Keratinocyte (primary cell): Measurements from ENCODE around the gene STXBP3. TPM values are rescaled to one million over a fixed set of nuclear protein-coding genes. Genes with fewer than 3 reads are reported as not detected.
A peak's percentile ranks its signal among the peaks of the same experiment; 100 is the strongest.

ENCODE experiments used
- DNase-seq: peaks from one replicate; pipeline ENCODE4 v3.0.0-alpha.2; 2011; ENCODE audit warnings: low read depth, missing footprints, low spot score
- FAIRE-seq: peaks from 2 replicates; lab custom pipeline; 2011; peaks lifted over from hg19 to GRCh38; lab: Jason Lieb, UNC
- H2AFZ ChIP-seq: 2 replicates; pipeline ENCODE4 v1.6.0; 2012; ENCODE audit warnings: low read length, control low read depth, inconsistent platforms; ENCODE audit not compliant: control insufficient read depth
- H3K27ac ChIP-seq: 2 replicates; pipeline ENCODE4 v1.5.1; 2011; ENCODE audit warnings: low read length; ENCODE audit not compliant: control insufficient read depth, insufficient read depth
- H3K27me3 ChIP-seq: 3 replicates; pipeline ENCODE4 v1.6.0; 2011; ENCODE audit warnings: low read length; ENCODE audit not compliant: control insufficient read depth, insufficient read depth; ENCODE audit errors: extremely low read depth
- H3K36me3 ChIP-seq, 2 experiments: 2 replicates in 1 of 2; 3 replicates in 1 of 2; pipeline ENCODE4 v1.5.1; 2011; ENCODE audit warnings: low read length in 2 of 2, mild to moderate bottlenecking in 1 of 2; ENCODE audit not compliant: control insufficient read depth in 2 of 2, insufficient read depth in 2 of 2; ENCODE audit errors: extremely low read depth in 1 of 2
- H3K4me1 ChIP-seq: 3 replicates; pipeline ENCODE4 v1.5.1; 2011; ENCODE audit warnings: low read length; ENCODE audit not compliant: control insufficient read depth, insufficient read depth; ENCODE audit errors: extremely low read depth
- H3K4me2 ChIP-seq: 3 replicates; pipeline ENCODE4 v1.6.0; 2011; ENCODE audit warnings: low read depth, low read length; ENCODE audit not compliant: control insufficient read depth, insufficient read depth; ENCODE audit errors: extremely low read depth
- H3K4me3 ChIP-seq, 3 experiments: fragments of 200-600 bp in 1 of 3; sonication (generic) in 1 of 3; 2 replicates in 2 of 3; 3 replicates in 1 of 3; pipeline ENCODE4 v1.5.1; 2011 to 2016; ENCODE audit warnings: low read length in 3 of 3, mild to moderate bottlenecking in 3 of 3, control low read depth in 2 of 3, inconsistent platforms in 1 of 3, low read depth in 1 of 3, mixed read lengths in 1 of 3, mixed run types in 1 of 3, moderate library complexity in 1 of 3; ENCODE audit not compliant: control insufficient read depth in 2 of 3, insufficient read depth in 2 of 3; ENCODE audit errors: extremely low read depth in 1 of 3
- H3K79me2 ChIP-seq: 2 replicates; pipeline ENCODE4 v1.6.0; 2012; ENCODE audit warnings: low read length; ENCODE audit not compliant: control insufficient read depth, insufficient read depth
- H3K9ac ChIP-seq: 3 replicates; pipeline ENCODE4 v1.6.0; 2011; ENCODE audit warnings: low read length; ENCODE audit not compliant: control insufficient read depth, insufficient read depth; ENCODE audit errors: extremely low read depth
- H3K9me1 ChIP-seq: 3 replicates; pipeline ENCODE4 v1.6.0; 2011; ENCODE audit warnings: low read length; ENCODE audit not compliant: control insufficient read depth, insufficient read depth; ENCODE audit errors: extremely low read depth
- H3K9me3 ChIP-seq: 2 replicates; pipeline ENCODE4 v1.5.1; 2012; ENCODE audit warnings: low read depth, low read length; ENCODE audit not compliant: control insufficient read depth
- H4K20me1 ChIP-seq: 3 replicates; pipeline ENCODE4 v1.6.0; 2011; ENCODE audit warnings: low read length; ENCODE audit not compliant: control insufficient read depth, insufficient read depth; ENCODE audit errors: extremely low read depth
- EZH2 ChIP-seq: IDR thresholded peaks from one replicate; pipeline ENCODE4 v1.6.1; 2012; ENCODE audit warnings: inconsistent platforms, mild to moderate bottlenecking, low read length, moderate library complexity
- dilution Hi-C: fragments of 300-500 bp; cut with MboI; formaldehyde crosslinking; loops from one replicate; pipeline ENCODE4 v1.7.0; 2020; ENCODE audit warnings: low sequenced_read_pairs; ENCODE audit not compliant: extremely low pct_ligation_motif_present
- polyA plus RNA-seq, 5 experiments: library from polyadenylated mRNA; depleted of rRNA in 3 of 5; stranded (reverse) in 3 of 5; stranded (forward) in 1 of 5; unstranded in 1 of 5; fragments of >200 nt; gene quantifications; 1 replicate in 1 of 5; 2 replicates in 3 of 5; 3 replicates in 1 of 5; pipeline versions ENCODE4 v1.2.1 to v1.2.3, GENCODE V29; 2011 to 2012; ENCODE audit warnings: missing spikeins in 2 of 5, low read depth in 1 of 5, low replicate concordance in 1 of 5
- TF ChIP-seq, protein P1 (sequence below), 3 experiments: IDR thresholded peaks in 1 of 3; conservative IDR thresholded peaks in 1 of 3; optimal IDR thresholded peaks in 1 of 3; 2 replicates in 2 of 3; 3 replicates in 1 of 3; pipeline versions ENCODE3 to v1.5.1; 2011; ENCODE audit warnings: low read length in 3 of 3, mild to moderate bottlenecking in 3 of 3, moderate library complexity in 2 of 3, control low read depth in 1 of 3, inconsistent platforms in 1 of 3; ENCODE audit not compliant: insufficient read depth in 2 of 3; ENCODE audit errors: extremely low read depth in 1 of 3

STXBP3 gene
- polyA plus RNA-seq, 1 donor (not counting 4 experiments of a cell fraction or from before 2014, with no cell fraction given): 36.3 TPM

DNA sequence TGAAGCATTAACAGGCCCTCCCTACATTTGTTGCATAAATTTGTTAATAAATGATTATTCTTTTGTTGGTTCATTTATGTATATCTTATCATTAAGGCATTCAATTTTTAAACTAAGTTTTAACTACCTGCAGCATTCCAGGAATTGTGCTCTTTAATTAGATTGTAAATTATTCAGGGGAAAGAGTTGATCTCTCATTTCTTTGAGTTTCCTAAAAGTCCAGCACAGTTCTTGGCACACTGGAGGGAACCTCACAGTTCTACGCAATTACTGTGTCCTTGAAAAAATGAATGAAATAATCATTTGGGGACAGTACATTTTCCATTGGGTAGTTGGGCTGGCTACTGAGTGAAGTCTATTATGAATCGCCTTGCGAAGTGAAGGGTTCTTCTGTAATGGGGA is 493 bp upstream of the STXBP3 start:
- Histone ChIP-seq H3K27me3 (no peaks in the 10 kb centered on the region), H3K4me1 (peaks cover 19% of the 10 kb centered on the region), H3K27ac (peak overlapping the region; percentile 97), H3K9ac (no peak overlapping the region), H3K9me3 (no peaks in the 10 kb centered on the region), H3K36me3 (peaks cover 0 to 2% of the 10 kb centered on the region in 2 experiments), H4K20me1 (no peaks in the 10 kb centered on the region), H3K79me2 (peaks cover 32% of the 10 kb centered on the region), H3K4me2 (peak overlapping the region; percentile 53), H3K9me1 (peaks cover 2% of the 10 kb centered on the region), H3K4me3 (no peak overlapping the region), H2AFZ (peak overlapping the region; percentile 92)
- FAIRE-seq (no peak), DNase-seq (no peak)
- dilution Hi-C loops: no loop called here
- TF ChIP-seq, protein P1, sequence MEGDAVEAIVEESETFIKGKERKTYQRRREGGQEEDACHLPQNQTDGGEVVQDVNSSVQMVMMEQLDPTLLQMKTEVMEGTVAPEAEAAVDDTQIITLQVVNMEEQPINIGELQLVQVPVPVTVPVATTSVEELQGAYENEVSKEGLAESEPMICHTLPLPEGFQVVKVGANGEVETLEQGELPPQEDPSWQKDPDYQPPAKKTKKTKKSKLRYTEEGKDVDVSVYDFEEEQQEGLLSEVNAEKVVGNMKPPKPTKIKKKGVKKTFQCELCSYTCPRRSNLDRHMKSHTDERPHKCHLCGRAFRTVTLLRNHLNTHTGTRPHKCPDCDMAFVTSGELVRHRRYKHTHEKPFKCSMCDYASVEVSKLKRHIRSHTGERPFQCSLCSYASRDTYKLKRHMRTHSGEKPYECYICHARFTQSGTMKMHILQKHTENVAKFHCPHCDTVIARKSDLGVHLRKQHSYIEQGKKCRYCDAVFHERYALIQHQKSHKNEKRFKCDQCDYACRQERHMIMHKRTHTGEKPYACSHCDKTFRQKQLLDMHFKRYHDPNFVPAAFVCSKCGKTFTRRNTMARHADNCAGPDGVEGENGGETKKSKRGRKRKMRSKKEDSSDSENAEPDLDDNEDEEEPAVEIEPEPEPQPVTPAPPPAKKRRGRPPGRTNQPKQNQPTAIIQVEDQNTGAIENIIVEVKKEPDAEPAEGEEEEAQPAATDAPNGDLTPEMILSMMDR (optimal IDR thresholded peaks at IDR 0.05 in 1 of 3, IDR thresholded peaks at IDR 0.05 in 1 of 3, conservative IDR thresholded peaks at IDR 0.05 in 1 of 3; ENCODE audit: extremely low read depth in 1 of 3, insufficient read depth in 2 of 3, low read length in 3 of 3): no peak
- TF ChIP-seq EZH2: no peak

DNA sequence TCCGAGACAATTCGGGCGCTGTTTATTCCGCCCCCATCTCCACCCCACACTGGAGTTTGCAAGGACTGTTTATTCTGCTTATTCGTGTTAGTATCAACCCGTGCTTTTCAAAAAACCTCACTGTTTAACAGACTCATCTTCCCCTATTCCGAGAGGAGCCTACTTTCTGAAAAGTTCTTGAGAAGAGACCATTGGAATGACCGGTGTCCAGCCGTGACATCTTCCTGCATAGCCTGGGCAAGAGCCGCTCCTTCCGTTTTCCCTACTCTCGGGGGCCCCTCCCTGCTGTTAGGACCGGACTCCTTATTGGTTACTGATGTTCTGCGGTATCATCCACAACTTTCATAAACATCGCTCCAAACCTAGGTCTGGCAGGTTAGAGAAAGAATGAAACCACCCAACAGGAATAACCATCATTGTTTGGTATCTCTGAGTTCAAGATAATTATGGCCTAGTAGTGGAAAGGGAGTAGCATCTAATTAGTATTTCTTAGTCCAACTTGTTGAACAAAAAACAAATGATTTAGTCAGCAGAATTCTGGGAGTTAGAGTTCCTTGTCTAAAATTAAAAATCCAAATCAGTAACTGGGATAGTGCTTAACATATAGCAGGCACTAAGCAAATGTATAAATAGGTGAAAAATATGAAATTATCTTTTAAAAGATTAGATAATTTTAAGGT is 837 bp downstream of the STXBP3 start:
- dilution Hi-C loops: no loop called here
- TF ChIP-seq EZH2: no peak
- TF ChIP-seq, protein P1 (optimal IDR thresholded peaks at IDR 0.05 in 1 of 3, IDR thresholded peaks at IDR 0.05 in 1 of 3, conservative IDR thresholded peaks at IDR 0.05 in 1 of 3; ENCODE audit: extremely low read depth in 1 of 3, insufficient read depth in 2 of 3, low read length in 3 of 3): no peak
- Histone ChIP-seq H3K79me2 (peaks cover 34% of the 10 kb centered on the region), H3K9ac (peak overlapping the region; percentile 99), H4K20me1 (no peaks in the 10 kb centered on the region), H3K9me1 (peaks cover 2% of the 10 kb centered on the region), H3K4me1 (peaks cover 19% of the 10 kb centered on the region), H3K36me3 (peaks cover 0 to 2% of the 10 kb centered on the region in 2 experiments), H3K4me3 (peak overlapping the region; percentile 81 to 100 (median 96)), H2AFZ (peak overlapping the region; percentile 92), H3K27ac (peak overlapping the region; percentile 97), H3K4me2 (peak overlapping the region; percentile 82), H3K27me3 (no peaks in the 10 kb centered on the region), H3K9me3 (no peaks in the 10 kb centered on the region)
- DNase-seq: no peak
- peak; percentile 34 for FAIRE-seq
